GM12874 (cell line): Measurements from ENCODE around the gene EGFR.

Source experiments
- CTCF ChIP-seq: IDR thresholded peaks from 2 replicates; pipeline ENCODE4 v1.5.1; 2011; ENCODE audit warnings: low read depth, mild to moderate bottlenecking, control low read depth, low read length, moderate library complexity; ENCODE audit not compliant: insufficient read depth

Gene EGFR

GRCh38 chr7:55165176-55165861 lies 146.5 kb downstream of the EGFR start:
- TF ChIP-seq CTCF, result no peak

GRCh38 chr7:55170335-55171069 lies 151.7 kb downstream of the EGFR start:
- no peak for TF ChIP-seq CTCF

- TF ChIP-seq CTCF, result no peak
Observed at GRCh38 chr7:55171157-55171556, 152.3 kb downstream of the EGFR start.

- no peak for TF ChIP-seq CTCF
Observed at GRCh38 chr7:55172161-55172560, 153.3 kb downstream of the EGFR start.

GRCh38 chr7:55172881-55173609 lies 154.2 kb downstream of the EGFR start:
- no peak for TF ChIP-seq CTCF

- 0 out of 2 replicates have a peak, but pooled peaks have one; percentile 6 for TF ChIP-seq CTCF
Observed at GRCh38 chr7:55173671-55174070, 154.9 kb downstream of the EGFR start.

GRCh38 chr7:55174456-55174855 lies 155.6 kb downstream of the EGFR start:
- no peak for TF ChIP-seq CTCF
